ENCODE data around the gene CDKN2A.

DNA sequence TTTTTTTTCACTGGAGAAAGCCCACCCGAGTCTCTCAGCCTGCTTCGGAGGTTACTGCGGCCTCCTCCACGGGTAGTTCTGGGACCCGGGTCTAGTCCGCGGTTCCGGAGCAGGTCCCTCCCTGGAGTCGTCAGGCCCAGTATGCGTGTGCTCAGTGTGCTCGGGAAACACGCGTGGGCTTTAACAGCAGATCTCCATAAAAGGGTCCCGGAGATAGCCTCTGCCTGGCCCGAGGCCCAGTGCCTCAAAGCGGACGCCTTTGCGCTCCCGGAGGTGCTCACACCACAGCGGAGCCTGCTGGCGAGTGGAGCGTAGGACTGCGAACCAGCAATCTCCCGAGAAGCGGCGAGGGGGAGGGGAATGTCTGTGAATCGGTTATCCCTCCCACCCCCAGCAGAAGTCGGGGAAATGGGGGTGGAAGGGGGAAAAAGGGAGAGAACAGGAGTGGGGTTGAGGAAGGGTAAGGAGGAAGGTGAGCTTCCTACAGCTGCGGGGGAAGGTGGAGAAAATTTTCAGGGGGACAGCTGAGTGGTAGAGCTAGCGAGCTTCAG is 28.7 kb downstream of the CDKN2A start:
- TF ChIP-seq, protein P1, sequence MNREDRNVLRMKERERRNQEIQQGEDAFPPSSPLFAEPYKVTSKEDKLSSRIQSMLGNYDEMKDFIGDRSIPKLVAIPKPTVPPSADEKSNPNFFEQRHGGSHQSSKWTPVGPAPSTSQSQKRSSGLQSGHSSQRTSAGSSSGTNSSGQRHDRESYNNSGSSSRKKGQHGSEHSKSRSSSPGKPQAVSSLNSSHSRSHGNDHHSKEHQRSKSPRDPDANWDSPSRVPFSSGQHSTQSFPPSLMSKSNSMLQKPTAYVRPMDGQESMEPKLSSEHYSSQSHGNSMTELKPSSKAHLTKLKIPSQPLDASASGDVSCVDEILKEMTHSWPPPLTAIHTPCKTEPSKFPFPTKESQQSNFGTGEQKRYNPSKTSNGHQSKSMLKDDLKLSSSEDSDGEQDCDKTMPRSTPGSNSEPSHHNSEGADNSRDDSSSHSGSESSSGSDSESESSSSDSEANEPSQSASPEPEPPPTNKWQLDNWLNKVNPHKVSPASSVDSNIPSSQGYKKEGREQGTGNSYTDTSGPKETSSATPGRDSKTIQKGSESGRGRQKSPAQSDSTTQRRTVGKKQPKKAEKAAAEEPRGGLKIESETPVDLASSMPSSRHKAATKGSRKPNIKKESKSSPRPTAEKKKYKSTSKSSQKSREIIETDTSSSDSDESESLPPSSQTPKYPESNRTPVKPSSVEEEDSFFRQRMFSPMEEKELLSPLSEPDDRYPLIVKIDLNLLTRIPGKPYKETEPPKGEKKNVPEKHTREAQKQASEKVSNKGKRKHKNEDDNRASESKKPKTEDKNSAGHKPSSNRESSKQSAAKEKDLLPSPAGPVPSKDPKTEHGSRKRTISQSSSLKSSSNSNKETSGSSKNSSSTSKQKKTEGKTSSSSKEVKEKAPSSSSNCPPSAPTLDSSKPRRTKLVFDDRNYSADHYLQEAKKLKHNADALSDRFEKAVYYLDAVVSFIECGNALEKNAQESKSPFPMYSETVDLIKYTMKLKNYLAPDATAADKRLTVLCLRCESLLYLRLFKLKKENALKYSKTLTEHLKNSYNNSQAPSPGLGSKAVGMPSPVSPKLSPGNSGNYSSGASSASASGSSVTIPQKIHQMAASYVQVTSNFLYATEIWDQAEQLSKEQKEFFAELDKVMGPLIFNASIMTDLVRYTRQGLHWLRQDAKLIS (CRISPR knock-in tag; IDR thresholded peaks at IDR 0.05) = no peak
- no peak for TF ChIP-seq JUND (IDR thresholded peaks at IDR 0.05; ENCODE audit: borderline replicate concordance, low read depth, low read length)
- no peak for TF ChIP-seq JUND (tag; IDR thresholded peaks at IDR 0.05; ENCODE audit: borderline replicate concordance, low read depth, low read length)

Measured in K562 (cell line).